ENCODE data around the gene PLOD1.

DNA sequence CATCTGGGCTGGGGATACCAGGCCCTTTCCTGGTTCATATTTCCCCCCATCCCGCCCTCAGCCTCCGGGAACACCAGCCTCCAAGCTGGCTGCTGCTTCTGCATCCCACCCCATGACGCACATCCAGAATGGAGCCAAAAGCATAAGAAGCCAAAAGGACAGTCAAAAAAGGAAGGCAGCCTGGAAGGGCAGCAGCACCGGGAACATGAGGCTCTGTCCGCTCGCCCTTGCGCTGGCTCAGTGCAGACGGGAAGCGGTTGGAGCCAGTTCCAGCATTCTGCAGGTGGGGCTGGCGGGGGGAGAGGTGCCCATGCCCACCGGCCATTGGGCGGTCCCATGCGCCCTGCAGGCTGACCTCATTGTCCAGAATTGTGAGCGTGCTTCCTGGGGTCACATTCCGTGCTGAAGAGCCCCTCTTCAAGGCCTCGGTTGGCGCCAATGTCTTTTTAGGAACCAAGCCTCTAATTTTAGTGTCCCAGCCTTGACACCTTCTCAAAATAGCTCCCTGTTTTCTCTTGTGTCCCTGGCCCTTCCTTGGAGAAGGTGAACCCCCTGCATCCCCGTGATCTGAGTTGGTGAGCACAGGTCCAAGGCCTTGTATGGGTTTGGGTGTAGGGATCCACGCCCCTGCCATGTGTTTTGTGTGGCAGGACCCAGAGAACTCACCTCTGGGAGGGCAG is 47.4 kb upstream of the PLOD1 start:
- TF ChIP-seq, protein P1, sequence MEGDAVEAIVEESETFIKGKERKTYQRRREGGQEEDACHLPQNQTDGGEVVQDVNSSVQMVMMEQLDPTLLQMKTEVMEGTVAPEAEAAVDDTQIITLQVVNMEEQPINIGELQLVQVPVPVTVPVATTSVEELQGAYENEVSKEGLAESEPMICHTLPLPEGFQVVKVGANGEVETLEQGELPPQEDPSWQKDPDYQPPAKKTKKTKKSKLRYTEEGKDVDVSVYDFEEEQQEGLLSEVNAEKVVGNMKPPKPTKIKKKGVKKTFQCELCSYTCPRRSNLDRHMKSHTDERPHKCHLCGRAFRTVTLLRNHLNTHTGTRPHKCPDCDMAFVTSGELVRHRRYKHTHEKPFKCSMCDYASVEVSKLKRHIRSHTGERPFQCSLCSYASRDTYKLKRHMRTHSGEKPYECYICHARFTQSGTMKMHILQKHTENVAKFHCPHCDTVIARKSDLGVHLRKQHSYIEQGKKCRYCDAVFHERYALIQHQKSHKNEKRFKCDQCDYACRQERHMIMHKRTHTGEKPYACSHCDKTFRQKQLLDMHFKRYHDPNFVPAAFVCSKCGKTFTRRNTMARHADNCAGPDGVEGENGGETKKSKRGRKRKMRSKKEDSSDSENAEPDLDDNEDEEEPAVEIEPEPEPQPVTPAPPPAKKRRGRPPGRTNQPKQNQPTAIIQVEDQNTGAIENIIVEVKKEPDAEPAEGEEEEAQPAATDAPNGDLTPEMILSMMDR (IDR thresholded peaks at IDR 0.05) = no peak
- no peak for TF ChIP-seq ZFX (IDR thresholded peaks at IDR 0.05; ENCODE audit: borderline replicate concordance)

All from 22Rv1 (cell line).